GM21528 (cell line): ENCODE data around the gene ARSK.
A peak's percentile ranks its signal among the peaks of the same experiment; 100 is the strongest.

Source experiments
- ATAC-seq: cut with Tn5 transposase; IDR thresholded peaks from one replicate; pipeline ENCODE4 v1.9.1; 2021; ENCODE audit warnings: mild to moderate bottlenecking, moderate library complexity; ENCODE audit not compliant: unreplicated experiment, low FRiP score

ARSK gene, protein sequence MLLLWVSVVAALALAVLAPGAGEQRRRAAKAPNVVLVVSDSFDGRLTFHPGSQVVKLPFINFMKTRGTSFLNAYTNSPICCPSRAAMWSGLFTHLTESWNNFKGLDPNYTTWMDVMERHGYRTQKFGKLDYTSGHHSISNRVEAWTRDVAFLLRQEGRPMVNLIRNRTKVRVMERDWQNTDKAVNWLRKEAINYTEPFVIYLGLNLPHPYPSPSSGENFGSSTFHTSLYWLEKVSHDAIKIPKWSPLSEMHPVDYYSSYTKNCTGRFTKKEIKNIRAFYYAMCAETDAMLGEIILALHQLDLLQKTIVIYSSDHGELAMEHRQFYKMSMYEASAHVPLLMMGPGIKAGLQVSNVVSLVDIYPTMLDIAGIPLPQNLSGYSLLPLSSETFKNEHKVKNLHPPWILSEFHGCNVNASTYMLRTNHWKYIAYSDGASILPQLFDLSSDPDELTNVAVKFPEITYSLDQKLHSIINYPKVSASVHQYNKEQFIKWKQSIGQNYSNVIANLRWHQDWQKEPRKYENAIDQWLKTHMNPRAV

DNA sequence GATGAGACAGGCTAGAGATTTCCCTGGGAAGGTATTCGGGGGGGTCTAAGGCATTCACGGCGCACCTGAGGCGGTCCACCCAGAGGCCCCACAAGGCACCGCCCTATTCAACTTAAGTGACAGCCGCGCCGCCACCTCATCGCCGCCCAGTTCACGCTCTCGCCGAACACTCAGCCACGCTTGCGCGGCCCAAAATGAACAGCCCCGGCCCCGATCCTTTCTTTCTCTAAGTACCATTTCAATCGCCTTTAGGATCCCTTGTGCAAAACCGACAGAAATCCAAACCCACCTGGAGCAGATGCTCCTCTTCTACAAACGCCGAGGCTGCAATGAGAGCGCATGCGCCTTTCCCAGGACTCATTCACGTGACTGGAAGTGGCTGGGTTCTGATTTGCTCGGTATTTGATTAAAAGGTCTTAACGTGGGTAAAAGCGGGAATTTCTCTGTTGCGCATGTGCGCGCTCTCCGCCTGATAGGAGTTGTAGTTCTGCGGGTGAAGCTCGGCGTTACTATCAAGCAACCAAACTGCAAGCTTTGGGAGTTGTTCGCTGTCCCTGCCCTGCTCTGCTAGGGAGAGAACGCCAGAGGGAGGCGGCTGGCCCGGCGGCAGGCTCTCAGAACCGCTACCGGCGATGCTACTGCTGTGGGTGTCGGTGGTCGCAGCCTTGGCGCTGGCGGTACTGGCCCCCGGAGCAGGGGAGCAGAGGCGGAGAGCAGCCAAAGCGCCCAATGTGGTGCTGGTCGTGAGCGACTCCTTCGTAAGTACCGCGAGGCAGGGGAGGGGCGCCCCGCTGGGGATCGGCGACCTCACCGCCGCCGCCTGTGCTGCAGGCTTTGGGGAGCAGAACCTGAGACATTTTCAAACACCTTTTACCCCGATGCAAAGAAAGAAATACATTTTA is at the start of gene ARSK, which contains the start of gene SKIC3:
TSS of gene ARSK (plus strand) at position 455 of the 902 bp plus-strand sequence. CDS start at position 633, 178 bp downstream.
TSS of gene SKIC3 (minus strand) at position 331 of the 902 bp plus-strand sequence. CDS start 7,827 bp downstream, outside the sequence.
- ATAC-seq = peak; percentile 93

DNA sequence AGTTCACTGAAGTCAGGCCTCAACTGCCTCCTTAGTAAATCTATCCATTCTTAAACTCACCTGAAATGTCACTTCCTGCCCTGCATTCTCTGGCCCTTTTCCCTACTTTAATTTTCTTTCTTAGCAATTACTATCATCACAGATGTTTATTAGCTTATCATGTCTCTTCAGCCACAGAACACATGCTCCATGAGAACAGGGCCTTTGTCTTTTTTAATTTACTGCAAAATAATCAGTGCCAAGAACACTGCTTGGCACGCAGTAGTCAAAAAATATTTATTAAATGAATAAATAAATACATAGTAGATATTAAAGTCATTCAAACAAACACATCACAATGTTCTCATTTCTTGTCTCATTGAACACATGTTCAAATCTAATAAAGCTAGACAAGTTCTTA is 46.4 kb upstream of the ARSK start:
- no peak for ATAC-seq

DNA sequence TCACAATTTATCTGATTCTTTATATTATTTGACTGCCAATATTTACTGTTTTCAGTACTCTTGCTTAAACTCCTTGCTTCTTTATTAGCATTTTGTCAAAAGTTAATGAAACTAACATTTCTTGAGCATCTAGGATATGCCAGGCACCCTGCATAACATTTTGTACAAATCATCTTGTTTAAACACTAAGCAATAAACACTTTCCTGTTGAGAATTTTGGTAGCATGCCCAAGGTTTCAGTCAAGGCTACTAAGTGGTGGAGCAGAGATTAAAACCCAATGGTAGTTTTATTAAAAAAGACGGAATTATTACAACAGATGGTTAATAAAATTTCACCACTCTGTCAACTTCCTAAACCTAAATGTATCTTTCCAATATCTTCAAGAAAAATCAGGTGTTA is 43.3 kb upstream of the ARSK start:
- no peak for ATAC-seq

DNA sequence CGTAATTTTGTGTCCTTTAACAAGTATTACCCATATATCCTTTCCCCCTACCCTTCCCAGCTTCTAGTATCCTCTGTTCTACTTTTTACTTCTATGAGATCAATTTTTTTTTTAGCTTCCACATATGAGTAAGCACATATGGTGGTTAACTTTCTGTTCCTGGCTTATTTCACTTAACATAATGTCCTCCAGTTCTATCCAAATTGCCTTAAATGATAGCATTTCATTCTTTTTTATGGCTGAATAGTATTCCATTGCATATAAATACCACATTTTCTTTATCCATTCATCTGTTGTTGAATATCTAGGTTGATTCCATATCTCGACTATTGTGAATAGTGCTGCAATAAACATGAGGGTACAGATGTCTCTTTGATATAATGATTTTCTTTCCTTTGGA is 36.5 kb upstream of the ARSK start:
- no peak for ATAC-seq

DNA sequence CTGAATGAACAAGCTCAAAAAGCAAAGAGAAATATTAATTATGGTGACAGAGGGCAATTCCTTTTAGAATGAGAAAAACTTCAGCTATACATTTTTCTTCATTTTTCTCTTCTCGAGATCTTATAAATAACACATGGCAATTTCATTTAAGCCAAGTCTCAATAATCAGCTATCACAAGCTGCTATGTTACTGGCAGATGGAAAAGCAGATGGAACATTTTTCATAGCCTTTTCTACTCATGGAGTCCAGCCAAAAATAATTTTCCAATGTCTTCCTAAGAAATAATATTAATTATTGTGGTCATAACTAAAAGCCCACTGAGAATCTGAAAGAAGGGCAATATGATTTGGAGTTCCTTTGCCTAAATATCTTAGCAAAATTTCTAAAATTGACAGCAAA is 35.8 kb upstream of the ARSK start:
- no peak for ATAC-seq

DNA sequence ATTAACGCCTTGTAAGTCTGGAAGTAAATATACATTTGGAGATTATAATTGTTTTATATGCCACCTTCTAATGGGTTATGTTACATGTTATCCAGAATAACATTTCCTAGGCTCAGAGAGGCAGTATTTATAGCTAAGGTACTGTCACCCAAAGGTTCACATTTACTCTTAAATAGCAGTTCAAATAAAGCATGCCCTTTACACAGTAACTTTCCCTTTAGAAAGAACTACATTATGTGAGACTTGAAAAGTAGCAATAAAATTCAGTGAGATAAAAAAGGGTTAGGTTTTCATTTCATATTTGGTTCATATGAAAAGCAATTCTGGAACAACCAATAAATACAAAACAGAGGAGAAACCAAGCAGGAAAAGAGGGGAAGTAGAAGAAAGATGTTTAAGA is 35.2 kb upstream of the ARSK start:
- ATAC-seq = no peak

DNA sequence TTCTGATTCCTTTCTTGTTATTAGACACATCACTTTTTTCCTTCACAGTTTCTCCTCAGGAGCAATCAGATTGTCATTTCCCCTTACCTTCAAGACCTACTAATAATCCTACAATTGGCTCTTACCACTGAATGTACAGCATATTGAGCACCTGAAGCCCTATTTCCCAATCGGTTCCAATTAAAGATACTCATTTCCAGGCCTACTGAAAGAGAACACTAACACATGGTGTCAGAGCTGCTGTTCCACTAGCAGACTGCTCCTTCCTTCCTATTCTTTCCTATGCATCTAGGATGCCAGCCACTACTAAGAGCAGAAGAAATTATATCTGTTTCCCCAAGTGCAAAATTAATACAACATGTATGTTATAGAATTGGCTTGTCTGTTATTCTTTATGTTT is 34.7 kb upstream of the ARSK start:
- ATAC-seq = no peak

DNA sequence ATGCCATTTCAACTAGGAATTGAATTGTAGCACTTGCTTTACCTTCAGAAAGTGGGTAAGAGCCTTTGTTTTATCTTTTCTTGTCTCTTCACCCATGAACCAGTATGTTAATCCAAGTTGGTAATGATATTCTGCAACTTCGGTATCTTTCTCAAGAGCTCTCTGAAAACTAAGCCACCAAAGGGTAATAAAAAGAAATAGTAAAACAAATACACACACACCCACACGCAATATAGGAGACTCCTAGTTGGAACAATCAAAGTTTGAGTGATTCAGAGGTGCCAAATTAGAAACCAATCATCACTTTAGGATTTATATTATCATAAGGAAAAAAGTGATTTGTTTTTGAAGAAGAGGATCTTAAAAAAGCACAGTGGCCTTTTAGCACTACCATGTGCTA is 30.5 kb upstream of the ARSK start:
- no peak for ATAC-seq

DNA sequence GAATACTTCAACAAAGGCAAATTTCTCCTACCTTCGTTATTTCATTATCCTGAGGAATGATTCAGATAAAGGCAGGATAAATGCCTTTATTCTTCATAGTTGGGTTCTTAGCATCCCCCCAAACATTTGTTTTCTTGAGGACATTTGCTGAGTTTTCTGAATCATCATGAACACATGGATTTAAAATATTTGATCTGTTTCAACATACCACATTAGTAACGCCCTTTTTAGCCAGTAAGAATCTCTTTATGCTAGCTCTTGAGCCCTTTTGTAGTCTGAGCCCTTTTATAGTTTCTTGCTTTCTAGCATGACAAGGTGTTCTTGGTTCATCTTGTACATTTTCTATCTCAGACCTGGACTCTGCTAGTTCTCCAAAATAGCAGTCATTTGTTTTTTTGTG is 28.0 kb upstream of the ARSK start:
- no peak for ATAC-seq

DNA sequence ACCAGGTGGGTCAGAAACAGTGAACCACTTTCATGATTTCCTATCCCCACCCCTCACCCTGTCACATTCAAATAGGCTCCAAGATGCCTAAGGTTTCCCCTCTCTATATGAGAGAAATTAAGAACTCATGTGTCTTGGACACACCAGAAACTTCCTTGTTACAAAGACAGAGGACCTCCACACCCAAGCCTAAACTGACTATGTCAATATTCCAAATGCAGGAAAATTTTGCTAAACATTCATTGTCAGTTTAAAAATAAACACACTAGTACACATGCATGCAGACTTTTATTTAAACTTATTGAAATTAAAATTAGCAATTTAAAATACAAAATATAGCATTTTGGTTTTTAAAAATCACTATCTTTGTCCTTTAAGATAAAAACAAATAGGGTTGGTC is 26.3 kb upstream of the ARSK start:
- no peak for ATAC-seq

DNA sequence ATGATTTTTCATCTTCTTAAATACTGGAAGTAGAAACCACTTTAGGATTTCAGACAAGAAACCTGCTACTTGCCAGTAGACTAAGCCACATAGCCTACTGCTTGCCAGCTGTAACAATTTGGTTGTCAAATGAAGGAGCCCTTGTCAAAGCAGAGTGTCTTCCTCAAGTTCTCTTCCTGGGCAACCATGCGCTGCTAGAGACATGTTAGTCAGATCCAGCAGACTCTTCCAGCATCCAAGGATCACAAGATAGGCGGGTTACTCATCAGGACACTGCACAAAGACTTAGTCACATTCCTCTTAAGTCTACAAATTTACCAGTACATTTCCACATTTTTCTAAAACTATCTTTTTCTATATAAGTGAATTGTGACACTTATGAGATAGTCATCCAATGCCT is 24.5 kb upstream of the ARSK start:
- no peak for ATAC-seq

DNA sequence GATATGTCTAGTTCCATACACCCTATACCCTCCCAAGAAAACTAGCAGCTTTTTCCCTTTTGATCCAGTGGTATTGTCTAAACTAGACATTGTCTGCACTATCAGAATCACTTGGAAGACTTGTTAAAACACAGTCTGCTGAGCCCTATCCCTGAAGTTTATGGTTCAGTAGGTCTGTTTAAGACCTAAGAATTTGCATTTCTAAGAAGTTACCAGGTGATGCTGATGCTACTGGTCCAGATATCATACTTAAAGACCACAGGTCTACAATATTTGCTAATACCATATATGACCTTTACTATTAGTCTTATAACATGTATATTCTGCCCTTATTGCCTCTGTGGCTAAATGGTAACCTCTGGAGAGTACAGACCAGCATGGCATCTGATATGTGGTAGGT is 23.4 kb upstream of the ARSK start:
- ATAC-seq = no peak

DNA sequence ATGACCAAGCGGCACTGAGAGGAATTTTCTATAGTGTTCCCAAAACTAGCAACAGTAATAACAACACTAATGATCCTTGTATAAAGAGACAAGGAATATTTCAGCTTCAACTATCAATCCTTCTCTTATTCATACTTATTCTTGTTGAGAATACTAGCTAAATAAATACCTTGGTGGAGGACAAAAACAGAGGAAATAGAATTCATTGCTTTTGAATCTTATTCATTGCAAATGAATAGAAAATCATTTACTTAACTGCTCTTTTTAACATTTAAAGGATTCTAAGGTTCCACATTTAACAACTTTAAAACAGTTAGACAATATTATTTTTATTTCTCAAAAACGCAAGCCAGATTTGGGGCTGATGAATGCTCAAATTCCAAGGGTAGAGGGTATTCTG is 22.5 kb upstream of the ARSK start:
- no peak for ATAC-seq

DNA sequence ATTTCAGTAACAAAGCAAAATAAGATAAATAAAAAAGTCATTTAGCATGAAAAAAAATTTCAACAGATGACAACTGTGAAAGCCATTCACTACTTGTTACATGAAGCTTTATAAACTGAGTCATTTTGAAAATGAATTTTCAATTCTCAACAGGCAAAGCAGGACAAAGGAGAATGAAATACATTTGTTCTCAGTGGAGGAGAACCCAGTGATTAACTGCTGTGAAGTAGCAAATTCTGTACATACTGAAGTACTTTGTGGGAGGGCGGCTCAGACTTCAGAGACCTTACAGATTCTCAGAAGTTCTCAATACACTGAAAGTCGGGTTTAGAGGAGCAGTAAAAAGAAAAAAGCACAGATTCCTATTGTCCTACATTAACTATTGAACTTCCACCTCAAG is 21.8 kb upstream of the ARSK start:
- ATAC-seq = no peak

DNA sequence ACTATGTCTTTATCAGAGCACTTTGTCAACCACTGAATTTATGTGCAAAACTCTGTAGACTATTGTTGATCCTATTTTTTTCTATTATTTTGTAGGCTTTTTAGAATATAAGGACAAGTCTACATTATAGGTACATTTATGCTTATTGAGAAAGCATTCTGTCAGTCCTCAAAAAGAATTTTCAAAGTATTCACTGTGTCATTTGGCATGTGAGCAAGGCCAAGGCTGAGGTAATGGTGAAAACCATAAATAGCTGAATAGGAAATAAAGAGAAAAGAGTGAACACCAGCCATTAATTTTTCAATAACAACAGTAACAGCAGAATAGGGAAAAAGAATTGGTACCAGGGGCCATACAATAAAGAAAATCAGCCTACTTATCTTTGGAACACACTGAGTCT is 21.1 kb upstream of the ARSK start:
- no peak for ATAC-seq

DNA sequence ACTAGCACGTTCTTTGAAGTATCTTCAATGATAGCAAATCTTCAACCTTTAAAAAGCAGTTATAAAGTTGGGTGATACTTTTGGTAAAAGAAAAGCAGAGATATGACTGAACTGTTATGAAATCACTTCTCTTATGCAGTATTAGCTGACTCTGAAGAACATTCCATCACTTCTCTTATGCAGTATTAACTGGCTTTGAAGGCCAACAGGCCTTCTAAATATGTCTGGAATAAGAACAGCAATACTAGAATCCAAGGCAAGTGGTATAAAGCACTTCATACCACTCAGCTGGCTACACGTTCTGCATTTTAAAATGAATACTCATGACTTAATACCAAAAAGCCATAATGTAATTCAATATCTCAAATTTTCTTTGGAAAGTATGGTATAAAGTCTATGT is 17.4 kb upstream of the ARSK start:
- ATAC-seq = no peak

DNA sequence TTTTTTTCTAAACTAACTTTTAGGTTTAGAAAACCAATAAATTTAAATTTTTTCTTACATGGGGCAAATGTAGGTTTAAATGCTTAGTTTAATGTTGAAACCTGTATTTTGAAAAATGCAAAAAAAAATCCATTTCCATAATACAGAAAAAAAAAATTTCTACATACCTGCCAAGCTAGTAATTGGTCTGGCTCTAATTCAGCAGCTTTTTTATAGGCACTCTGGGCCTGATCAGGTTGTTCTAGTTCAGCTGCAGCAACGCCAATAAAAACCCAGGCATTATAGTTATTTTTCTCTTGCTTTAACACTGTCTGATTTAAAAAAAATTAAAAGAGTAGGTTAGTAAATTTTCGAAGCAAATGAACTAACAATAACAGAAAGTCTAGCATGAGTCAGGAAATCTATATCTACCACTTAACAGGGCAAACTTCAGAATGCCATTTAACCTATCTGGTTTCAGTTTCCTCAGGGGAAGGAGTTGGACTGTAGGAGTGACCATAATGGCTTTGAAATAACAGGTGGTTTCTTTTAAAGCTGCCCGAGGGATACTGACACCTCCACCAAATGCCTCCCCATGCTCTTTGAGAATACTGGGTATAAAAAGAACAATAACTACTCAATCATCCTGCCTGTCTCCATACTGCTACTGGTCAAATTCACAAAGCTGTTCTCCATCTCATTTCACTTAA is 11.7 kb upstream of the ARSK start:
- no peak for ATAC-seq

DNA sequence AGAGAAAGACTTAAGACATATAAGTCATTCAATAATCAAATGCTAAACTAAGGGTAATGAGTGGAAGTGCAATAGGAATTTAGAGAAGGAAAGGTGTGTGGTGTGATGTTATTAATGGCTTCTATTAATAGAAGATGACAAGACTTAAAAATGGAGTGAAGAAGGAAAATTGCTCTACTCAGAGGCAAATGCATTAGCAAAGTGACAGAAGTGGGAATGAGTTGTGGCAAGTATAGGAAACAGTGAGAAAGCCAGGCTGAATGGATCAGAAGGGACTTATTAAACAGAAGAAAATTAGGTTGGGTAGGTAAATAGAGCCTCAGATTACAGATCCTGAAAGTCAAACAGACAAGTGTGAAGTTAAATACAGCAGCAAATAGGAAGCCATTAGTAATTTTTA is 5.9 kb upstream of the ARSK start:
- ATAC-seq = no peak

DNA sequence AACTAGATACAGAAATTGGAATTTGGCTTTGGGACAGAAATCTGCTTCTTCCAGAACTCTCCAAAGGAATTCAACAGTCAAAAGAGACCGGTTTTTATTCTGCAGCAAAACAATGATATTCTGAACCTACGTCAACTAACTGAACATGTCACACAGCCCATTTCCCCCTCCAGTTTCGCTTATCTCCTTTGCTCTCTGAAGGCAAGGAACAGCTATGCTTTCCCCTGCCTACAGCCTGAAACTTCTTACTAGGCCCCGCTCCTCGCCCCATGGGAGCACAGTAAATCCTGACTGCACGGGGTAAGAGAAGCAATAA is 612 bp upstream of the ARSK start:
- peak; percentile 36 for ATAC-seq

DNA sequence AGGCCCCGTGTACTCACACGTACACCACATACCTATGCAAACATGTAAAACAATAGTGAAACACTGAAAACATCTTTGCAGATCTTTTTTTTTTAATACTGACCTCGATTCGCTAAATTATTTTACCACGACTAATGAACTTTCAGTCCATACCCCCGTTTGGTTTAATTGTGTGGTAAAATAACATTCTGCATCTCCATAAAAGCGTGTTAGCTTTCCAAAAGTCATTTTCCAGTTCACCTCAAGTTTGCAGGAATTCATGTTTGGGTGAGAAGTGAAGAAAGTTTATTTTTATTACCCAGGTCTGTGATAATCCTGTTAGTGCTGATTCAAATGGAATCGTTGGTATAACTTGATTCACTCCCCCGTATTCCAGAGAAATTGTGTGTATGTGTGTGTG is 652 bp downstream of the ARSK start:
- no peak for ATAC-seq

DNA sequence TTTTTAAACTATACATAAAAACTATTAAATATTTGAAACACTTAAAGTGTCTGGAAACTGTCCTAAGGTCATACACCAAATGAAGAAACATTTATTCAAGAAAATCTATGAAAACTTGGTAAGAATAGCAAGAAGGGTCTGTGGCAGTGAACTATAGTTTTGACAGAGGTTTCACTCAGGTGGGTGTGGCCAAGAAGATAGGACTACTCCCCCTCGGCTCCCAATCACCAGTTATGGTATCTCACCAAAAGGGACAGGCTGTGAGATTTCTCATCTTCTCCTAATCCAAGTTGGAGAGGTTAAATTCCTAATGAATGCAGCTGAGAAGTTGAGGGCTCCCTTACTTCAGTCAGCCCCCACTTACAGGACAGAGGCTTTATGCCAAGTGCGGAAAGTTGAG is 2.9 kb downstream of the ARSK start:
- no peak for ATAC-seq
